ENCODE measurements around the gene NPTXR.
"Not testable (repeated sequence)": the region's sequence is repeated elsewhere in the genome, so short reads cannot be mapped to it uniquely, and the experiment has no call there.

NPTXR gene

GRCh38 chr22:38858492-38858891 lies 14.7 kb upstream of the NPTXR start:
- Histone ChIP-seq H3K23ac (ENCODE audit: low read length) (no peak overlapping the region), H3K36me3 (ENCODE audit: control insufficient read depth in 1 of 2, insufficient read depth in 2 of 2, low read length in 2 of 2) (no peaks in the 10 kb centered on the region), H4K91ac (ENCODE audit: low read depth, low read length) (no peak overlapping the region), H3K79me1 (ENCODE audit: low read length) (no peaks in the 10 kb centered on the region), H3K9me3 (ENCODE audit: insufficient read depth, low read depth, low read length) (peaks cover 2% of the 10 kb centered on the region), H2BK120ac (ENCODE audit: insufficient read depth, low read length, poor library complexity) (no peak overlapping the region), H3K4me2 (ENCODE audit: low read length) (no peak overlapping the region), H3K27me3 (ENCODE audit: insufficient read depth, low read length) (no peaks in the 10 kb centered on the region), H2BK5ac (ENCODE audit: low read depth, low read length, poor library complexity) (no peak overlapping the region), H3K4me1 (ENCODE audit: control insufficient read depth in 1 of 2, insufficient read depth in 2 of 2, low read length in 2 of 2) (no peaks in the 10 kb centered on the region), H3K9ac (ENCODE audit: low read length) (no peak overlapping the region), H3K18ac (ENCODE audit: low read length) (no peak overlapping the region), H3K4ac (ENCODE audit: low read depth, low read length) (no peak overlapping the region), H3K79me2 (ENCODE audit: control insufficient read depth, insufficient read depth, low read length, poor library complexity) (no peaks in the 10 kb centered on the region), H2AFZ (ENCODE audit: insufficient read depth, low read length, poor library complexity) (no peak overlapping the region), H3K27ac (ENCODE audit: low read depth, low read length) (no peak overlapping the region), H3K14ac (ENCODE audit: low read length) (no peak overlapping the region), H2AK5ac (ENCODE audit: low read length) (no peak overlapping the region), H2BK12ac (ENCODE audit: low read length) (no peak overlapping the region), H4K8ac (ENCODE audit: low read depth, low read length) (no peak overlapping the region), H3K4me3 (ENCODE audit: low read depth, low read length) (no peak overlapping the region), H4K12ac (ENCODE audit: low read depth, low read length) (no peak overlapping the region)
- no peak for DNase-seq
- WGBS (ENCODE audit: extremely low coverage, insufficient coverage, insufficient read length) = no CpG with 5 or more reads among the region's 9 CpGs

- H3K4ac ChIP-seq (ENCODE audit: low read depth, low read length); H2BK120ac ChIP-seq (ENCODE audit: insufficient read depth, low read length, poor library complexity); H2AFZ ChIP-seq (ENCODE audit: insufficient read depth, low read length, poor library complexity); H3K79me1 ChIP-seq (ENCODE audit: low read length); H3K27ac ChIP-seq (ENCODE audit: low read depth, low read length); DNase-seq; H3K36me3 ChIP-seq (ENCODE audit: control insufficient read depth in 1 of 2, insufficient read depth in 2 of 2, low read length in 2 of 2); H2AK5ac ChIP-seq (ENCODE audit: low read length); H4K91ac ChIP-seq (ENCODE audit: low read depth, low read length); H3K14ac ChIP-seq (ENCODE audit: low read length); H2BK12ac ChIP-seq (ENCODE audit: low read length); H2BK5ac ChIP-seq (ENCODE audit: low read depth, low read length, poor library complexity); H3K4me3 ChIP-seq (ENCODE audit: low read depth, low read length); H3K18ac ChIP-seq (ENCODE audit: low read length); H3K27me3 ChIP-seq (ENCODE audit: insufficient read depth, low read length); H3K23ac ChIP-seq (ENCODE audit: low read length); H3K79me2 ChIP-seq (ENCODE audit: control insufficient read depth, insufficient read depth, low read length, poor library complexity); H3K4me2 ChIP-seq (ENCODE audit: low read length); H4K8ac ChIP-seq (ENCODE audit: low read depth, low read length); H3K4me1 ChIP-seq (ENCODE audit: control insufficient read depth in 1 of 2, insufficient read depth in 2 of 2, low read length in 2 of 2); H3K9ac ChIP-seq (ENCODE audit: low read length); H4K12ac ChIP-seq (ENCODE audit: low read depth, low read length); H3K9me3 ChIP-seq (ENCODE audit: insufficient read depth, low read depth, low read length): not testable (repeated sequence)
- no CpG with 5 or more reads among the region's 7 CpGs for WGBS (ENCODE audit: extremely low coverage, insufficient coverage, insufficient read length)
Measured at GRCh38 chr22:38854476-38854875, 10.6 kb upstream of the NPTXR start.

DNA sequence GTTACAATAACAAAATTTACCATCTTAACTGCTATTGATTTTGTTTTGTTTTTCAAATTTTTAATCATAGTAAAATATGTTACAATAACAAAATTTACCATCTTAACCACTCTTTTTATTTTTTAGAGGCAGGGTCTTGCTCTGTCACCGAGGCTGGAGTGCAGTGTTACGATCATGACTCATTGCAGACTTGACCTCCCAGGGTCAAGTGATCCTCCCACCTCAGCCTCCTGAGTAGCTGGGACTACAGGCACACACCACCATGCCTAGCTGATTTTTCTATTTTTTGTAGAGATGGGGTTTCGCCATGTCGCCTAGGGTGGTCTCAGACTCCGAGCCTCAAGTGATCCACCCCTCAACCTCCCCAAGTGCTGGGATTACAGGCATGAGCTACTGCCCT lies 10.1 kb upstream of the NPTXR start:
- WGBS (ENCODE audit: extremely low coverage, insufficient coverage, insufficient read length) = no CpG with 5 or more reads among the region's 5 CpGs

DNA sequence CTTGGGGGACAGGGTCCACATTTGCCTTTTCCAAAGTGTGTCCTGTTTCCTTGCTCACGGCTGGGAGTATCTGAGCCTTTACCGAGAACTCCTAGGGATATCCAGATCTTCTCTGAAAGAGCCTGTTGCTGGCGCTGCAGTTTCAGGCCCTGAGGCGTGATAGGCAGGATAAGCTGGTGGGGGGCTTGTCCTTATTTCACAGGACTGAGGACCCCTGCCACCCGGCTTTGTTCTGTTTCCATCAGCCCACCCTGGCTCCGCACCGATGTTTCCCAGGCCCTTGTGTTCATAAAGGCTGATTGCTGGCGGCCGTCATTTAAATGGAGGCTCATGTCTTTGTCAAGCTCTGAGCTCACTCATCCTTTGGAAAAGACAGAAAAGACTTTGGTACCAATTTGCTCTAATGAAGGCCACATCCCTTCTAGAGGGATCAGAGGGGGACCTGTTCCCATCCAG lies 9.4 kb upstream of the NPTXR start:
- WGBS (ENCODE audit: extremely low coverage, insufficient coverage, insufficient read length) = no CpG with 5 or more reads among the region's 9 CpGs

More for the DNA sequence above, 10.1 kb upstream of the NPTXR start:
- H4K12ac ChIP-seq (ENCODE audit: low read depth, low read length); H3K27me3 ChIP-seq (ENCODE audit: insufficient read depth, low read length); H4K8ac ChIP-seq (ENCODE audit: low read depth, low read length); H2BK12ac ChIP-seq (ENCODE audit: low read length); H3K4me1 ChIP-seq (ENCODE audit: control insufficient read depth in 1 of 2, insufficient read depth in 2 of 2, low read length in 2 of 2); H3K4ac ChIP-seq (ENCODE audit: low read depth, low read length); H3K79me1 ChIP-seq (ENCODE audit: low read length); H3K79me2 ChIP-seq (ENCODE audit: control insufficient read depth, insufficient read depth, low read length, poor library complexity); H3K4me3 ChIP-seq (ENCODE audit: low read depth, low read length); H2BK5ac ChIP-seq (ENCODE audit: low read depth, low read length, poor library complexity); H3K9ac ChIP-seq (ENCODE audit: low read length); H3K4me2 ChIP-seq (ENCODE audit: low read length); DNase-seq; H3K23ac ChIP-seq (ENCODE audit: low read length); H3K9me3 ChIP-seq (ENCODE audit: insufficient read depth, low read depth, low read length); H2AFZ ChIP-seq (ENCODE audit: insufficient read depth, low read length, poor library complexity); H4K91ac ChIP-seq (ENCODE audit: low read depth, low read length); H3K18ac ChIP-seq (ENCODE audit: low read length); H3K36me3 ChIP-seq (ENCODE audit: control insufficient read depth in 1 of 2, insufficient read depth in 2 of 2, low read length in 2 of 2); H2BK120ac ChIP-seq (ENCODE audit: insufficient read depth, low read length, poor library complexity); H3K27ac ChIP-seq (ENCODE audit: low read depth, low read length); H2AK5ac ChIP-seq (ENCODE audit: low read length); H3K14ac ChIP-seq (ENCODE audit: low read length): not testable (repeated sequence)

More for the DNA sequence above, 9.4 kb upstream of the NPTXR start:
- Histone ChIP-seq H3K4me3 (ENCODE audit: low read depth, low read length) (no peak overlapping the region), H3K9ac (ENCODE audit: low read length) (no peak overlapping the region), H3K18ac (ENCODE audit: low read length) (no peak overlapping the region), H4K8ac (ENCODE audit: low read depth, low read length) (no peak overlapping the region), H2AFZ (ENCODE audit: insufficient read depth, low read length, poor library complexity) (no peak overlapping the region), H2AK5ac (ENCODE audit: low read length) (no peak overlapping the region), H3K79me2 (ENCODE audit: control insufficient read depth, insufficient read depth, low read length, poor library complexity) (no peaks in the 10 kb centered on the region), H3K9me3 (ENCODE audit: insufficient read depth, low read depth, low read length) (no peaks in the 10 kb centered on the region), H2BK12ac (ENCODE audit: low read length) (no peak overlapping the region), H3K4ac (ENCODE audit: low read depth, low read length) (no peak overlapping the region), H2BK5ac (ENCODE audit: low read depth, low read length, poor library complexity) (no peak overlapping the region), H4K91ac (ENCODE audit: low read depth, low read length) (no peak overlapping the region), H3K4me1 (ENCODE audit: control insufficient read depth in 1 of 2, insufficient read depth in 2 of 2, low read length in 2 of 2) (no peaks in the 10 kb centered on the region), H3K23ac (ENCODE audit: low read length) (no peak overlapping the region), H3K4me2 (ENCODE audit: low read length) (no peak overlapping the region), H2BK120ac (ENCODE audit: insufficient read depth, low read length, poor library complexity) (no peak overlapping the region), H3K14ac (ENCODE audit: low read length) (no peak overlapping the region), H3K36me3 (ENCODE audit: control insufficient read depth in 1 of 2, insufficient read depth in 2 of 2, low read length in 2 of 2) (no peaks in the 10 kb centered on the region), H3K27ac (ENCODE audit: low read depth, low read length) (no peak overlapping the region), H4K12ac (ENCODE audit: low read depth, low read length) (no peak overlapping the region), H3K79me1 (ENCODE audit: low read length) (no peaks in the 10 kb centered on the region), H3K27me3 (ENCODE audit: insufficient read depth, low read length) (no peaks in the 10 kb centered on the region)
- DNase-seq = no peak

Measured in trophoblast cell (in vitro differentiated cells and primary cell).